ENCODE data around the gene SOCS7.

GRCh38 chr17:38336838-38337237 is 14.8 kb upstream of the SOCS7 start:
- TF ChIP-seq POLR2A (IDR thresholded peaks at IDR 0.05; ENCODE audit: low read depth, low read length) (no peak), POLR2AphosphoS5 (IDR thresholded peaks at IDR 0.05; ENCODE audit: low read depth, low read length) (no peak), TAF1 (IDR thresholded peaks at IDR 0.05; ENCODE audit: borderline replicate concordance, low read depth, low read length) (no peak)
